ENCODE measurements around the gene PTPN3.

Gene PTPN3

DNA sequence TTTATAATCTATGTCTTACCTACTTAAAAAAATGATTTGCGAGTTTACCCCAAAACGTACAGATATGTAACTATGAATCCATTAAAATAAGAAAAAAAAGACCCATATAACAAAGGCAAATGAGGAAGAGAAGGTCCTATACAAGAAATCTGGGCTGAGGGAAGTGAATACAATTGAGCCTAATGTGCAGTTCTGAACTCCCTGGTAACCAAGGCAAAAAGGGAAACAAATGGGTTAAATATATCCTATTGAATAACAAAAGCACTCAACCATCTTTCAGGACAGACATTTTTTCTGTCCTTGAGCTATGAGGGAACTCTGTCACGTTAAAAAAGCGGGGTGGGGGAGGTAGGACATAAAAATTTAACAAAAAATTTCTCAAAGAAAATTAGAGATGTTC, 78.6 kb downstream of the PTPN3 start:
- TF ChIP-seq, protein P1, sequence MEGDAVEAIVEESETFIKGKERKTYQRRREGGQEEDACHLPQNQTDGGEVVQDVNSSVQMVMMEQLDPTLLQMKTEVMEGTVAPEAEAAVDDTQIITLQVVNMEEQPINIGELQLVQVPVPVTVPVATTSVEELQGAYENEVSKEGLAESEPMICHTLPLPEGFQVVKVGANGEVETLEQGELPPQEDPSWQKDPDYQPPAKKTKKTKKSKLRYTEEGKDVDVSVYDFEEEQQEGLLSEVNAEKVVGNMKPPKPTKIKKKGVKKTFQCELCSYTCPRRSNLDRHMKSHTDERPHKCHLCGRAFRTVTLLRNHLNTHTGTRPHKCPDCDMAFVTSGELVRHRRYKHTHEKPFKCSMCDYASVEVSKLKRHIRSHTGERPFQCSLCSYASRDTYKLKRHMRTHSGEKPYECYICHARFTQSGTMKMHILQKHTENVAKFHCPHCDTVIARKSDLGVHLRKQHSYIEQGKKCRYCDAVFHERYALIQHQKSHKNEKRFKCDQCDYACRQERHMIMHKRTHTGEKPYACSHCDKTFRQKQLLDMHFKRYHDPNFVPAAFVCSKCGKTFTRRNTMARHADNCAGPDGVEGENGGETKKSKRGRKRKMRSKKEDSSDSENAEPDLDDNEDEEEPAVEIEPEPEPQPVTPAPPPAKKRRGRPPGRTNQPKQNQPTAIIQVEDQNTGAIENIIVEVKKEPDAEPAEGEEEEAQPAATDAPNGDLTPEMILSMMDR (IDR thresholded peaks at IDR 0.05; ENCODE audit: insufficient read depth, low read length, poor library complexity, severe bottlenecking) = no peak
- no peak for TF ChIP-seq EZH2phosphoT487 (conservative IDR thresholded peaks at IDR 0.05; ENCODE audit: low read length)
- H3K9me3 ChIP-seq (ENCODE audit: insufficient read depth, low read length) = no peaks in the 10 kb centered on the region
- no peaks in the 10 kb centered on the region for H3K9me2 ChIP-seq (replicated peaks; ENCODE audit: insufficient read depth, low read length)
- H3K27me3 ChIP-seq (ENCODE audit: low read length) = no peaks in the 10 kb centered on the region
- no peaks in the 10 kb centered on the region for H3K79me2 ChIP-seq (ENCODE audit: insufficient read depth, low read length)
- H3K36me3 ChIP-seq (ENCODE audit: low read length) = no peaks in the 10 kb centered on the region
- no peak overlapping the region for H3K9ac ChIP-seq (ENCODE audit: low read length)
- H3F3A ChIP-seq (ENCODE audit: insufficient read depth) = no peaks in the 10 kb centered on the region
- H3K27ac ChIP-seq (ENCODE audit: low read depth, low read length) = no peak overlapping the region
- no peaks in the 10 kb centered on the region for H4K20me1 ChIP-seq (ENCODE audit: low read depth, low read length)
- H3K4me3 ChIP-seq (ENCODE audit: insufficient read depth, low read length, poor library complexity, severe bottlenecking) = no peak overlapping the region
- no peak overlapping the region for H3K4me2 ChIP-seq (ENCODE audit: low read depth, low read length, poor library complexity, severe bottlenecking)
- no peak overlapping the region for H2AFZ ChIP-seq (ENCODE audit: low read depth, low read length, severe bottlenecking)

DNA sequence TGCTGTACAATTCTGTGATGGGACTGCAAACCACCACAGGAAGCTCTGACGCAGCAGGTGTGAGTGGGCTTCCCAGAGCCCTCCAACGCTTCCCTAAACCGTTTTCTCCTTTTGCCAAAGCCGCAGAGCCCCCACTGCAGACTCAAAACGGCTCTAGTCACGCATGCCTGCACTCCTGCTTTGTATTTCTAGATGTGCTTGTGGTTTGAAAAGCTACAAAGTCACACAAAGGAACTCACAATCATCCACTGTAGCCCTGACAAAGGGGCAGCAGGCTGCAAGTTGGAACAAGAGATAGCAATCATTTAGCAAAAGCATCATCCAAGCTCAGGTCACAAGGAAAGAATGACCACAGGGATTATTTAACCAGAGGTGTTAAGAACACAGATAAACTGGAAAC, 79.3 kb downstream of the PTPN3 start:
- Histone ChIP-seq H3F3A (ENCODE audit: insufficient read depth) (no peaks in the 10 kb centered on the region), H3K9ac (ENCODE audit: low read length) (no peak overlapping the region), H3K27ac (ENCODE audit: low read depth, low read length) (no peak overlapping the region), H3K79me2 (ENCODE audit: insufficient read depth, low read length) (no peaks in the 10 kb centered on the region), H3K27me3 (ENCODE audit: low read length) (no peaks in the 10 kb centered on the region), H3K9me3 (ENCODE audit: insufficient read depth, low read length) (no peaks in the 10 kb centered on the region), H3K9me2 (replicated peaks; ENCODE audit: insufficient read depth, low read length) (no peaks in the 10 kb centered on the region), H3K36me3 (ENCODE audit: low read length) (no peaks in the 10 kb centered on the region), H3K4me2 (ENCODE audit: low read depth, low read length, poor library complexity, severe bottlenecking) (no peak overlapping the region), H3K4me3 (ENCODE audit: insufficient read depth, low read length, poor library complexity, severe bottlenecking) (no peak overlapping the region), H2AFZ (ENCODE audit: low read depth, low read length, severe bottlenecking) (no peak overlapping the region), H4K20me1 (ENCODE audit: low read depth, low read length) (no peaks in the 10 kb centered on the region)
- TF ChIP-seq EZH2phosphoT487 (conservative IDR thresholded peaks at IDR 0.05; ENCODE audit: low read length) = no peak

DNA sequence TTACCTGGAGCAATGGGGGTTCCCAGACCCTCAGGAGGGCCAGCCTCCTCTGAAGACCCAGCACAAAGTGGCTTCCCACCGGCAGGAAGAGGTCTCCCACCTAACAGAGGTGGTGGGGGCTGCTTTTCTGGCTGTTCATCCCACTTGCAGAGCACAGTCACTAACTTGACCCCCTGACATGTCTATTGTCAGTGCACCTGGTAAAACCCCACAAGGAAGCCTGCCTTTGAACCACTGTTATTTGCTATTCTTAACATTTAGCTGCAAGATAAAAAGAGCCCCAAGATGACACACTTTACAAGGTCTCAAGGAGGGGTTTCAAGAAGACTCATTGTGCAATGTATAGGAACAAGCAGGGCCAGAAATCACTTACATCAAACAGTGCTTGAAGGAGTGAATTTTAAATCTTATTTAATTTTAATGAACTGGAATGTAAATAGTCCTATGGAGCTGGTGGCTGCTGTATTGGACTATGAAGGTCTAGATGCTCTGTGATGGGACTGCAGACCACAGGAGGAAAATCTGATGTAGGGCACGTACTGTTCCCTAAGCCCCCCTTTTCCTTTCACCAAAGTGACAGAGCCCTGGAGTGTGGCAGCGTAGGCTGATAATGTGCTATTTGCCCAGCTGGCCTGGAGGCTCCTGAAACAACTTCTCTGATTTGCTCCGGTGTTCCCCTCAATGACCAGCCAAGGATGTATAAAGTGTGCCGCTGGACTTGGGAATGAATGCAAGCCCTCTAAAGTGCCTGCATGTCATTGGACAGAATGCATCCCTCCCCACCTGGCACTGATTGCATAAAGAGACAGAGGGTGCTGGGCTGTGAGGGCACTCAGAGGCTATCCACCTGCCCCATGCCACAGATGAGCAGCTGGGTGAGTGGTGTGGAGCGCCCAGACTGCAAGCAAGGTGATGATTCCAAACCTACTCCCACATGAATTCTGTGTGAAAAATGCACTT, 80.2 kb downstream of the PTPN3 start:
- H3K4me2 ChIP-seq (ENCODE audit: low read depth, low read length, poor library complexity, severe bottlenecking) = no peak overlapping the region
- no peak overlapping the region for H2AFZ ChIP-seq (ENCODE audit: low read depth, low read length, severe bottlenecking)
- no peaks in the 10 kb centered on the region for H3F3A ChIP-seq (ENCODE audit: insufficient read depth)
- no peaks in the 10 kb centered on the region for H3K9me2 ChIP-seq (replicated peaks; ENCODE audit: insufficient read depth, low read length)
- no peaks in the 10 kb centered on the region for H3K36me3 ChIP-seq (ENCODE audit: low read length)
- H3K79me2 ChIP-seq (ENCODE audit: insufficient read depth, low read length) = no peaks in the 10 kb centered on the region
- H3K9me3 ChIP-seq (ENCODE audit: insufficient read depth, low read length) = no peaks in the 10 kb centered on the region
- no peaks in the 10 kb centered on the region for H3K27me3 ChIP-seq (ENCODE audit: low read length)
- H3K27ac ChIP-seq (ENCODE audit: low read depth, low read length) = no peak overlapping the region
- H3K9ac ChIP-seq (ENCODE audit: low read length) = no peak overlapping the region
- no peaks in the 10 kb centered on the region for H4K20me1 ChIP-seq (ENCODE audit: low read depth, low read length)
- H3K4me3 ChIP-seq (ENCODE audit: insufficient read depth, low read length, poor library complexity, severe bottlenecking) = no peak overlapping the region
- TF ChIP-seq EZH2phosphoT487 (conservative IDR thresholded peaks at IDR 0.05; ENCODE audit: low read length) = no peak
- TF ChIP-seq, protein P1 (IDR thresholded peaks at IDR 0.05; ENCODE audit: insufficient read depth, low read length, poor library complexity, severe bottlenecking) = no peak

DNA sequence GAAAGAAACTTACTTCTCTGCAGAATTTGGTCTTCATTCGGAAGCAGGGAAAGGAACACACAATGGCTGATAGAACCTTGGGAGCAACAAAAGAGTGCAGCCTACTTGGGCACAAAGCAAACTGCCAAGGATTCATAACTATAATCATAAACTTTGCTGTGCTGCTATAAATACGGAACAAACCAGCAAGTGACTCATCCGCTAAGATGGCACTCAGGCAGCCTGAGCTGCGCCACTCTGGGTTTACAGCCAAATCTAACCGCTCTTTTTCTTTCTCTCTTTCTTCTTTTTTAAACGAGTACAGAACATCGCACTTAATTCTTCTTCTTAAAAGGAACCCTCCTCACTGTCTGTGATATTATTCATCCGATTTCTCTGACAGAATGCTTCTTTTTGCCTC, 81.1 kb downstream of the PTPN3 start:
- TF ChIP-seq EZH2phosphoT487 (conservative IDR thresholded peaks at IDR 0.05; ENCODE audit: low read length) = no peak
- TF ChIP-seq, protein P1 (IDR thresholded peaks at IDR 0.05; ENCODE audit: insufficient read depth, low read length, poor library complexity, severe bottlenecking) = no peak
- H3K27me3 ChIP-seq (ENCODE audit: low read length) = no peaks in the 10 kb centered on the region
- H3K79me2 ChIP-seq (ENCODE audit: insufficient read depth, low read length) = no peaks in the 10 kb centered on the region
- H3K9me2 ChIP-seq (replicated peaks; ENCODE audit: insufficient read depth, low read length) = no peaks in the 10 kb centered on the region
- no peak overlapping the region for H3K4me3 ChIP-seq (ENCODE audit: insufficient read depth, low read length, poor library complexity, severe bottlenecking)
- no peak overlapping the region for H3K27ac ChIP-seq (ENCODE audit: low read depth, low read length)
- H3K9ac ChIP-seq (ENCODE audit: low read length) = no peak overlapping the region
- H2AFZ ChIP-seq (ENCODE audit: low read depth, low read length, severe bottlenecking) = no peak overlapping the region
- H4K20me1 ChIP-seq (ENCODE audit: low read depth, low read length) = no peaks in the 10 kb centered on the region
- no peaks in the 10 kb centered on the region for H3K9me3 ChIP-seq (ENCODE audit: insufficient read depth, low read length)
- H3K4me2 ChIP-seq (ENCODE audit: low read depth, low read length, poor library complexity, severe bottlenecking) = no peak overlapping the region
- H3K36me3 ChIP-seq (ENCODE audit: low read length) = no peaks in the 10 kb centered on the region
- no peaks in the 10 kb centered on the region for H3F3A ChIP-seq (ENCODE audit: insufficient read depth)

Data from SU-DHL-6 (cell line).